GM18870 (cell line): ENCODE results near the gene IQSEC1.

ENCODE experiments used
- ATAC-seq: cut with Tn5 transposase; IDR thresholded peaks from one replicate; pipeline ENCODE4 v1.9.1; 2021; ENCODE audit warnings: moderate library complexity; ENCODE audit not compliant: unreplicated experiment

The IQSEC1 gene

GRCh38 chr3:13051066-13051465 lies 22.2 kb downstream of the IQSEC1 start:
- no peak for ATAC-seq

GRCh38 chr3:13050446-13050845 lies 22.8 kb downstream of the IQSEC1 start:
- no peak for ATAC-seq

DNA sequence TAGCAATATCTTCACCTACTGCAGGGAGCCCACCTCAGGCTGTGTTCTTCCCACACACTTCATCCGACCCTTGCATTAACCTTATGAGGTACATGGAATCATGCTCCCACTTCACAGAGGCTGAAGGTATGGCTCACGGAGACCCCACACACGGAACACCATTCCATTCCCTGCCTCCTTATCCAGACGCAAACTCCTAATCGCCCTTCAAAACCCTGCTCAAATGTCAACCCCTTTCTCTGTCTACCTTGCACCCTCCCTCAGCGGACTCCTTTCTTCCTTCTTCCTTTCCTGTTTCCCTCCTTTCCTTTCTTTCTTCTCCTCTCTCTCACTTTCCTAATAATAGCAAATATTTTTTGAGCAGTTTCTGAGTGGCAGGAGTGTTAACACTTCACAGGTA lies 23.8 kb downstream of the IQSEC1 start:
- no peak for ATAC-seq

- ATAC-seq: no peak
Observed at GRCh38 chr3:13047296-13048165, 25.7 kb downstream of the IQSEC1 start.

GRCh38 chr3:13046569-13047274 lies 26.5 kb downstream of the IQSEC1 start:
- no peak for ATAC-seq

DNA sequence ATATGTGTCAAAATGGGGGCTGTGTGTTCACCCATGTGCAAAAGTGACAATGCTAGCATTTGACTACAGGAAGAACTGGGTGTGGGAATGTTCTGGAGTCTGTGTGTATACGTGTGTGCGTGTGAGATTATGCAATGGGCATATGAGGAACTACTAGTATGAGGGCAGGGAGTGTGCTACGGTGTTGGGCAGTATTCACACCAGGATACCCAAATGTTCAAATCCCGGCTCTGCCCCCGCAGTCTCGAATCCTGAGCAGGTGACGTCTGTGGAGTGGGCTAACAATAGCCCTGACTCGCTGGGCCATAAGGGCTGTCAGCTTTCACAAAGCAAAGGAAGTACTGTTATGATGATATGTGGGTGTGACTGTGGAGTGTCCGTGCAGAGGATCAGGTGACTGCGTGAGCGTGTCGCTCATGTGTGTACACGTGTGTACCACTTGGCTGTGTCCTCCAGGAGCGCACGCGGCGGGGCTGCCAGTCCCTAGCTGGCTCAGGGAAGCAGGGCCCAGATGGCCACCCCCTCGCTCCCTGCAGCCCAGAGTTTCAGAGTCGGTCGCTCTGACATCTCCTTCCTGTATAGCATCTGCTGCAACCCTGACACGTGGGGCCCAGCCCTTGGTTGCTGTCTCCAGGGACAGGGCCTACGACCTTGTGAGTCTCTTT lies 27.2 kb downstream of the IQSEC1 start:
- ATAC-seq: peak; percentile 87

- ATAC-seq: no peak
Observed at GRCh38 chr3:13045241-13045903, 27.9 kb downstream of the IQSEC1 start.

- ATAC-seq: no peak
Observed at GRCh38 chr3:13044496-13045240, 28.6 kb downstream of the IQSEC1 start.

- no peak for ATAC-seq
Observed at GRCh38 chr3:13043656-13044055, 29.6 kb downstream of the IQSEC1 start.

DNA sequence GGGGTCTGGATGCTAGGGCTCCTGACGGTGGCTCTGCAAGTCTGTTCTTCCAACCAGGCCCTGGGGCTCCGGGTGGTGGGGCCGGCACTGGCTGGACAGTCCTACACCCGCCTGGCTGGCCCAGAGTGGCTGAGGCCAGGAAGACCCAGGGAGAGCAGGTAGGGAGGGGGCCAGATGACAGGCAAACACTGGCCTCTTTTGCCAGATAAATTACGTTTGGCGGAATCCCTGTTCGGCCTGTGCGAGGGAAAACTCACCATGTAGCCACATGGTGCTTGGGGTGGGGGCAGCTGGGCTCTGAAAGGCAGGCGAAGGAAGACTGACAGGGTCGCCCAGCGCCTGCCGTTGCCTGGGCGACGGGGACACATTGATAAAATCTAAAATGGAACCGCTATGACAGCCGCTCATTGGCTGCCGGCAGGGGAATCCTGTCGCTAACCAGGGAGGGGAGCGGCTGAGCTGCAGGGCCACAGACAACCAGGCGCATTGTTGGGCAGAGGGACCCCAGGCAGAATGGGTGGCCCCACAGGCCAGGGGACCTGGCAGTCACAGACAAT lies 30.4 kb downstream of the IQSEC1 start:
- ATAC-seq: no peak

GRCh38 chr3:13042127-13042701 lies 31.0 kb downstream of the IQSEC1 start:
- ATAC-seq: no peak

DNA sequence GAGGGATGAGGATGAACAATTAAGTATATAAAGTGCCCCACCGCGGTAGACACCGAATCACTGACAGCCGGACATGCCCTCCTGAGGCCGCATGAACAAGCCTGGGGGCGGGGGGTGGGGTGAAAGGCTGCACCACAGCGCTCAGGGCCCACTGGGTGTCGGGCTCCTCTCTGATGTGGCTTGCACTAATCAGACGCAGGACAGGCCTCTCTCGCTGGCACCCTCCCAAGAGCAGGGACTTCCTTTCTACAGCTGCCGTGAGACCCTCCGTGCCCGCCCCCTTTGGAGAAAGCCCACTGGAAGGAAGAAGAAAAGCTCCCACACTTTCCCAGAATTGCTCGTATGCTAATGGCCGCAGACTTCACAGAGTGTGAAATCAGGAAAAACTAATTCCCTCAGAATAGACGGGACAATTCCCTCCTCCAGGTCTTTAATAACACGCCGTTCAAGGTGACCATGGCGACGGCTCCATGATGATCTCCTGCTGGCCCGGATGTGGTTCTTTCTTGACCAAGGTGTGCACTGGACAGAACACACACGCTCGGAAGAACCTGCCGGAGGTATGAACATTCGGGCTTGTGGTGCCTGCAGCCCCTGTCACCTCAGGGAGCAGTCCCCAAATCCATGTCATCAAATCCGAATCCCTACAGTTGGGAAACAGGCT lies 32.0 kb downstream of the IQSEC1 start:
- ATAC-seq: no peak

GRCh38 chr3:13040361-13041074 lies 32.7 kb downstream of the IQSEC1 start:
- ATAC-seq: peak; percentile 86

GRCh38 chr3:13039213-13039896 lies 33.9 kb downstream of the IQSEC1 start:
- ATAC-seq: no peak

DNA sequence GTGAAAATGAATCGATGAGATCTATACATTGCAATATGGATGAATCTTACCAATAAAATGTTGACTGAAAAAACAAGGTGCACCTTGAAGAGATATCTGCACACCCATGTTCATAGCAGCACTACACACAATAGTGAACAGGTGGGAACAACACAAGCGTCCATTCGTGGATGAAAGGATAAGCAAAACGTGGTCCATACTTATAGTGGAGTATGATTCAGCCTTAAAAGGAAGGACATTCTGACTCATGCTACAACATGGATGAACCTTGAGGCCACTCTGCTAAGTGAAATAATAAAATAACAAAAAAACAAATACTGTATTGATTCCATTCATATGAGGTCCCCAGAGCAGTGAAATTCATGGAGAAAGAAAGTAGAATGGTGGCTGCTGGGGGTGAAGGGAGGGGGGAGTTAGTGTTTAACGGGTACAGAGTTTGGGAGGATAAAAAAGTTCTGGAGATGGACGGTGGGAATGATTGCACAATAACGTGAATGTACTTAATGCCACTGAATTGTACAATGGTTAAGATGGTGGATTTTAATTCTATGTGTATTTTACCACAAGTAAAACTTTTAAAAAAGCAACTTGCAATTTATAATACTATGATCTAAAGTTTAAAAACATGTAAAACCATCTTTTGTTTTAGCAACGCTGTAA lies 35.6 kb downstream of the IQSEC1 start:
- no peak for ATAC-seq

- no peak for ATAC-seq
Observed at GRCh38 chr3:13034861-13035260, 38.4 kb downstream of the IQSEC1 start.

- ATAC-seq: no peak
Observed at GRCh38 chr3:13034109-13034800, 39.0 kb downstream of the IQSEC1 start.
